Measurements from ENCODE around the gene AMOTL1.

AMOTL1 gene

GRCh38 chr11:94864506-94865045 is 96.4 kb downstream of the AMOTL1 start:
- TF ChIP-seq POU2F2 (IDR thresholded peaks at IDR 0.05; ENCODE audit: low read depth, low read length), result no peak
- no peak for TF ChIP-seq SPI1 (IDR thresholded peaks at IDR 0.05; ENCODE audit: low read depth, low read length)
- no peak for TF ChIP-seq TAF1 (IDR thresholded peaks at IDR 0.05; ENCODE audit: low read depth, low read length)
- no peak for TF ChIP-seq PAX5 (IDR thresholded peaks at IDR 0.05; ENCODE audit: insufficient read depth, low read length, severe bottlenecking)
- no peak for TF ChIP-seq POLR2A (IDR thresholded peaks at IDR 0.05; ENCODE audit: low read depth, low read length)
- TF ChIP-seq POLR2AphosphoS5 (IDR thresholded peaks at IDR 0.05; ENCODE audit: low read depth, low read length), result no peak
- FAIRE-seq, result no peak
- DNase-seq (ENCODE audit: insufficient read length, low spot score), result no peak

GRCh38 chr11:94866231-94866822 is 98.2 kb downstream of the AMOTL1 start:
- TF ChIP-seq POLR2A (IDR thresholded peaks at IDR 0.05; ENCODE audit: low read depth, low read length) (no peak), POU2F2 (IDR thresholded peaks at IDR 0.05; ENCODE audit: low read depth, low read length) (no peak), PAX5 (IDR thresholded peaks at IDR 0.05; ENCODE audit: insufficient read depth, low read length, severe bottlenecking) (no peak), SPI1 (IDR thresholded peaks at IDR 0.05; ENCODE audit: low read depth, low read length) (no peak), TAF1 (IDR thresholded peaks at IDR 0.05; ENCODE audit: low read depth, low read length) (no peak), POLR2AphosphoS5 (IDR thresholded peaks at IDR 0.05; ENCODE audit: low read depth, low read length) (no peak)
- DNase-seq (ENCODE audit: insufficient read length, low spot score) (no peak), FAIRE-seq (no peak)

GRCh38 chr11:94866936-94867795 is 99.0 kb downstream of the AMOTL1 start:
- FAIRE-seq, result no peak
- TF ChIP-seq POLR2AphosphoS5 (IDR thresholded peaks at IDR 0.05; ENCODE audit: low read depth, low read length) (no peak), POLR2A (IDR thresholded peaks at IDR 0.05; ENCODE audit: low read depth, low read length) (no peak), TAF1 (IDR thresholded peaks at IDR 0.05; ENCODE audit: low read depth, low read length) (no peak), POU2F2 (IDR thresholded peaks at IDR 0.05; ENCODE audit: low read depth, low read length) (no peak), SPI1 (IDR thresholded peaks at IDR 0.05; ENCODE audit: low read depth, low read length) (no peak), PAX5 (IDR thresholded peaks at IDR 0.05; ENCODE audit: insufficient read depth, low read length, severe bottlenecking) (no peak)
- no peak for DNase-seq (ENCODE audit: insufficient read length, low spot score)

GRCh38 chr11:94868468-94868867 is 100.3 kb downstream of the AMOTL1 start:
- FAIRE-seq (no peak), DNase-seq (ENCODE audit: insufficient read length, low spot score) (no peak)
- TF ChIP-seq POLR2A (IDR thresholded peaks at IDR 0.05; ENCODE audit: low read depth, low read length), result no peak
- no peak for TF ChIP-seq SPI1 (IDR thresholded peaks at IDR 0.05; ENCODE audit: low read depth, low read length)

- FAIRE-seq, result no peak
- TF ChIP-seq PAX5 (IDR thresholded peaks at IDR 0.05; ENCODE audit: insufficient read depth, low read length, severe bottlenecking), result no peak
- no peak for TF ChIP-seq POLR2A (IDR thresholded peaks at IDR 0.05; ENCODE audit: low read depth, low read length)
- no peak for TF ChIP-seq POU2F2 (IDR thresholded peaks at IDR 0.05; ENCODE audit: low read depth, low read length)
- no peak for TF ChIP-seq SPI1 (IDR thresholded peaks at IDR 0.05; ENCODE audit: low read depth, low read length)
- no peak for TF ChIP-seq TAF1 (IDR thresholded peaks at IDR 0.05; ENCODE audit: low read depth, low read length)
- no peak for TF ChIP-seq POLR2AphosphoS5 (IDR thresholded peaks at IDR 0.05; ENCODE audit: low read depth, low read length)
- no peak for DNase-seq (ENCODE audit: insufficient read length, low spot score)
These were observed 101.0 kb downstream of the AMOTL1 start for GRCh38 chr11:94869186-94869585.

- no peak for FAIRE-seq
- no peak for DNase-seq (ENCODE audit: insufficient read length, low spot score)
- TF ChIP-seq TAF1 (IDR thresholded peaks at IDR 0.05; ENCODE audit: low read depth, low read length) (no peak), POLR2A (IDR thresholded peaks at IDR 0.05; ENCODE audit: low read depth, low read length) (no peak), POU2F2 (IDR thresholded peaks at IDR 0.05; ENCODE audit: low read depth, low read length) (no peak), POLR2AphosphoS5 (IDR thresholded peaks at IDR 0.05; ENCODE audit: low read depth, low read length) (no peak), PAX5 (IDR thresholded peaks at IDR 0.05; ENCODE audit: insufficient read depth, low read length, severe bottlenecking) (no peak), SPI1 (IDR thresholded peaks at IDR 0.05; ENCODE audit: low read depth, low read length) (no peak)
These were observed 102.3 kb downstream of the AMOTL1 start for GRCh38 chr11:94870422-94870821.

GRCh38 chr11:94871491-94872185 is 103.5 kb downstream of the AMOTL1 start:
- no peak for FAIRE-seq
- TF ChIP-seq POU2F2 (IDR thresholded peaks at IDR 0.05; ENCODE audit: low read depth, low read length), result no peak
- TF ChIP-seq POLR2AphosphoS5 (IDR thresholded peaks at IDR 0.05; ENCODE audit: low read depth, low read length), result no peak
- TF ChIP-seq SPI1 (IDR thresholded peaks at IDR 0.05; ENCODE audit: low read depth, low read length), result no peak
- no peak for TF ChIP-seq POLR2A (IDR thresholded peaks at IDR 0.05; ENCODE audit: low read depth, low read length)
- TF ChIP-seq TAF1 (IDR thresholded peaks at IDR 0.05; ENCODE audit: low read depth, low read length), result no peak
- no peak for TF ChIP-seq PAX5 (IDR thresholded peaks at IDR 0.05; ENCODE audit: insufficient read depth, low read length, severe bottlenecking)
- no peak for DNase-seq (ENCODE audit: insufficient read length, low spot score)

GRCh38 chr11:94873916-94874540 is 105.9 kb downstream of the AMOTL1 start:
- TF ChIP-seq SPI1 (IDR thresholded peaks at IDR 0.05; ENCODE audit: low read depth, low read length) (no peak), TAF1 (IDR thresholded peaks at IDR 0.05; ENCODE audit: low read depth, low read length) (no peak), PAX5 (IDR thresholded peaks at IDR 0.05; ENCODE audit: insufficient read depth, low read length, severe bottlenecking) (no peak), POU2F2 (IDR thresholded peaks at IDR 0.05; ENCODE audit: low read depth, low read length) (no peak), POLR2A (IDR thresholded peaks at IDR 0.05; ENCODE audit: low read depth, low read length) (no peak), POLR2AphosphoS5 (IDR thresholded peaks at IDR 0.05; ENCODE audit: low read depth, low read length) (no peak)
- FAIRE-seq, result no peak

More at GRCh38 chr11:94873916-94874540, 105.9 kb downstream of the AMOTL1 start:
- DNase-seq (ENCODE audit: insufficient read length, low spot score), result no peak
